GF-D8 (cell line): ENCODE measurements around the gene SBK2.
"Not testable (repeated sequence)": the region's sequence is repeated elsewhere in the genome, so short reads cannot be mapped to it uniquely, and the experiment has no call there.

Experiments used
- DNase-seq: peaks from one replicate; lab custom pipeline; 2025; lab: John Stamatoyannopoulos, UW

The SBK2 gene

GRCh38 chr19:55535173-55535964, 1.6 kb downstream of the SBK2 start:
- no peak for DNase-seq

GRCh38 chr19:55534280-55534679, 2.7 kb downstream of the SBK2 start:
- not testable (repeated sequence) for DNase-seq

- DNase-seq: no peak
Measured at GRCh38 chr19:55530996-55531395, 5.9 kb downstream of the SBK2 start.

- DNase-seq: no peak
Measured at GRCh38 chr19:55529636-55530234, 7.2 kb downstream of the SBK2 start.

GRCh38 chr19:55528030-55528803, 8.7 kb downstream of the SBK2 start:
- DNase-seq: no peak

- no peak for DNase-seq
Measured at GRCh38 chr19:55527197-55528029, 9.5 kb downstream of the SBK2 start.

- peak; percentile 49 for DNase-seq
Measured at GRCh38 chr19:55526216-55527196, 10.4 kb downstream of the SBK2 start.

- DNase-seq: no peak
Measured at GRCh38 chr19:55525289-55526101, 11.4 kb downstream of the SBK2 start.

GRCh38 chr19:55520691-55521292, 16.1 kb downstream of the SBK2 start:
- DNase-seq: no peak

- no peak for DNase-seq
Measured at GRCh38 chr19:55519451-55520311, 17.3 kb downstream of the SBK2 start.

GRCh38 chr19:55516878-55517620, 19.9 kb downstream of the SBK2 start:
- peak; percentile 62 for DNase-seq

GRCh38 chr19:55508120-55508519, 28.8 kb downstream of the SBK2 start:
- no peak for DNase-seq

- no peak for DNase-seq
Measured at GRCh38 chr19:55504981-55505380, 32.0 kb downstream of the SBK2 start.

GRCh38 chr19:55504252-55504603, 32.7 kb downstream of the SBK2 start:
- no peak for DNase-seq

GRCh38 chr19:55503502-55504251, 33.3 kb downstream of the SBK2 start:
- peak; percentile 48 for DNase-seq

- DNase-seq: no peak
Measured at GRCh38 chr19:55503157-55503501, 33.8 kb downstream of the SBK2 start.
